ENCODE results near the gene BICRAL.

BICRAL gene

GRCh38 chr6:42831237-42831636 is 49.4 kb downstream of the BICRAL start:
- Histone ChIP-seq H3K4me3 (ENCODE audit: low read length in 2 of 2) (no peak overlapping the region), H4K91ac (ENCODE audit: low read depth, low read length, poor library complexity) (no peak overlapping the region), H3K18ac (ENCODE audit: low read length) (no peak overlapping the region), H3K27me3 (ENCODE audit: control insufficient read depth in 3 of 3, insufficient read depth in 3 of 3, low read depth in 1 of 3, low read length in 3 of 3) (no peaks in the 10 kb centered on the region), H3K4me2 (ENCODE audit: insufficient read depth, low read length, poor library complexity, severe bottlenecking) (no peak overlapping the region), H2BK5ac (ENCODE audit: low read length) (no peak overlapping the region), H4K8ac (ENCODE audit: low read depth, low read length) (no peak overlapping the region), H2BK12ac (ENCODE audit: low read length) (no peak overlapping the region), H3K27ac (replicated peaks; ENCODE audit: low read length) (no peak overlapping the region), H3K79me1 (ENCODE audit: low read depth, low read length) (peaks cover 2% of the 10 kb centered on the region), H3K14ac (ENCODE audit: low read length) (no peak overlapping the region), H3K4ac (ENCODE audit: low read length) (no peak overlapping the region), H3K9ac (ENCODE audit: low read depth, low read length, poor library complexity) (no peak overlapping the region), H2BK120ac (ENCODE audit: low read depth, low read length) (no peak overlapping the region), H2BK15ac (ENCODE audit: low read length) (no peak overlapping the region), H2AK5ac (ENCODE audit: low read depth, low read length) (no peak overlapping the region), H3K36me3 (replicated peaks in 1 of 2; ENCODE audit: control insufficient read depth in 2 of 2, insufficient read depth in 2 of 2, low read length in 2 of 2) (peaks cover 6 to 38% of the 10 kb centered on the region in 2 donors), H2AFZ (ENCODE audit: low read length) (no peak overlapping the region), H3K9me3 (replicated peaks in 1 of 2; ENCODE audit: control insufficient read depth in 2 of 2, insufficient read depth in 1 of 2, low read depth in 1 of 2, low read length in 2 of 2) (no peaks in the 10 kb centered on the region), H3K23ac (ENCODE audit: low read depth, low read length, poor library complexity) (no peak overlapping the region), H3K4me1 (ENCODE audit: control insufficient read depth in 2 of 2, insufficient read depth in 1 of 2, low read depth in 1 of 2, low read length in 2 of 2) (no peaks in the 10 kb centered on the region)
- WGBS, 2 donors (ENCODE audit: extremely low coverage in 2 of 2, insufficient read length in 2 of 2, insufficient replicate concordance in 1 of 2): no CpG with 5 or more reads among the region's 3 CpGs
- DNase-seq (ENCODE audit: low spot score): no peak

GRCh38 chr6:42834056-42834455 is 52.2 kb downstream of the BICRAL start:
- Histone ChIP-seq H4K91ac (ENCODE audit: low read depth, low read length, poor library complexity) (no peak overlapping the region), H2BK12ac (ENCODE audit: low read length) (no peak overlapping the region), H3K27me3 (ENCODE audit: control insufficient read depth in 3 of 3, insufficient read depth in 3 of 3, low read depth in 1 of 3, low read length in 3 of 3) (no peaks in the 10 kb centered on the region), H3K4me2 (ENCODE audit: insufficient read depth, low read length, poor library complexity, severe bottlenecking) (no peak overlapping the region), H3K79me1 (ENCODE audit: low read depth, low read length) (peaks cover 2% of the 10 kb centered on the region), H3K36me3 (replicated peaks in 1 of 2; ENCODE audit: control insufficient read depth in 2 of 2, insufficient read depth in 2 of 2, low read length in 2 of 2) (peaks cover 6 to 26% of the 10 kb centered on the region in 2 donors), H2BK120ac (ENCODE audit: low read depth, low read length) (no peak overlapping the region), H3K18ac (ENCODE audit: low read length) (no peak overlapping the region), H3K4me3 (ENCODE audit: low read length in 2 of 2) (no peak overlapping the region), H3K14ac (ENCODE audit: low read length) (no peak overlapping the region), H2AK5ac (ENCODE audit: low read depth, low read length) (no peak overlapping the region), H2AFZ (ENCODE audit: low read length) (no peak overlapping the region), H3K23ac (ENCODE audit: low read depth, low read length, poor library complexity) (no peak overlapping the region), H3K27ac (replicated peaks; ENCODE audit: low read length) (no peak overlapping the region), H3K9ac (ENCODE audit: low read depth, low read length, poor library complexity) (no peak overlapping the region), H2BK5ac (ENCODE audit: low read length) (no peak overlapping the region), H3K9me3 (replicated peaks in 1 of 2; ENCODE audit: control insufficient read depth in 2 of 2, insufficient read depth in 1 of 2, low read depth in 1 of 2, low read length in 2 of 2) (no peaks in the 10 kb centered on the region), H3K4me1 (ENCODE audit: control insufficient read depth in 2 of 2, insufficient read depth in 1 of 2, low read depth in 1 of 2, low read length in 2 of 2) (no peaks in the 10 kb centered on the region), H3K4ac (ENCODE audit: low read length) (no peak overlapping the region), H2BK15ac (ENCODE audit: low read length) (no peak overlapping the region), H4K8ac (ENCODE audit: low read depth, low read length) (no peak overlapping the region)
- DNase-seq (ENCODE audit: low spot score): no peak
- WGBS, 2 donors (ENCODE audit: extremely low coverage in 2 of 2, insufficient read length in 2 of 2, insufficient replicate concordance in 1 of 2): no CpG with 5 or more reads among the region's 5 CpGs

- peaks cover 0 to 3% of the 10 kb centered on the region in 2 donors for H3K4me1 ChIP-seq (ENCODE audit: control insufficient read depth in 2 of 2, insufficient read depth in 1 of 2, low read depth in 1 of 2, low read length in 2 of 2)
- no peak overlapping the region for H3K4ac ChIP-seq (ENCODE audit: low read length)
- H3K4me2 ChIP-seq (ENCODE audit: insufficient read depth, low read length, poor library complexity, severe bottlenecking): no peak overlapping the region
- no CpG with 5 or more reads among the region's 6 CpGs for WGBS, 2 donors (ENCODE audit: extremely low coverage in 2 of 2, insufficient read length in 2 of 2, insufficient replicate concordance in 1 of 2)
- H3K27ac ChIP-seq (replicated peaks; ENCODE audit: low read length): no peak overlapping the region
- DNase-seq (ENCODE audit: low spot score): no peak
- H2AFZ ChIP-seq (ENCODE audit: low read length): no peak overlapping the region
- H2BK5ac ChIP-seq (ENCODE audit: low read length): no peak overlapping the region
- H4K8ac ChIP-seq (ENCODE audit: low read depth, low read length): no peak overlapping the region
- peaks cover 0 to 3% of the 10 kb centered on the region in 2 donors for H3K36me3 ChIP-seq (replicated peaks in 1 of 2; ENCODE audit: control insufficient read depth in 2 of 2, insufficient read depth in 2 of 2, low read length in 2 of 2)
- H3K9me3 ChIP-seq (replicated peaks in 1 of 2; ENCODE audit: control insufficient read depth in 2 of 2, insufficient read depth in 1 of 2, low read depth in 1 of 2, low read length in 2 of 2): no peaks in the 10 kb centered on the region
- no peaks in the 10 kb centered on the region for H3K79me1 ChIP-seq (ENCODE audit: low read depth, low read length)
- no peak overlapping the region for H3K9ac ChIP-seq (ENCODE audit: low read depth, low read length, poor library complexity)
- H3K27me3 ChIP-seq (ENCODE audit: control insufficient read depth in 3 of 3, insufficient read depth in 3 of 3, low read depth in 1 of 3, low read length in 3 of 3): no peaks in the 10 kb centered on the region
- H3K4me3 ChIP-seq (ENCODE audit: low read length in 2 of 2): no peak overlapping the region
- H3K14ac ChIP-seq (ENCODE audit: low read length): no peak overlapping the region
- no peak overlapping the region for H2BK12ac ChIP-seq (ENCODE audit: low read length)
- H2AK5ac ChIP-seq (ENCODE audit: low read depth, low read length): no peak overlapping the region
- no peak overlapping the region for H3K18ac ChIP-seq (ENCODE audit: low read length)
- H3K23ac ChIP-seq (ENCODE audit: low read depth, low read length, poor library complexity): no peak overlapping the region
- H2BK120ac ChIP-seq (ENCODE audit: low read depth, low read length): no peak overlapping the region
- no peak overlapping the region for H2BK15ac ChIP-seq (ENCODE audit: low read length)
- no peak overlapping the region for H4K91ac ChIP-seq (ENCODE audit: low read depth, low read length, poor library complexity)
Measured at GRCh38 chr6:42841844-42842584, 60.2 kb downstream of the BICRAL start.

GRCh38 chr6:42845327-42845694 is 63.5 kb downstream of the BICRAL start:
- no peak overlapping the region for H2AFZ ChIP-seq (ENCODE audit: low read length)
- H3K9ac ChIP-seq (ENCODE audit: low read depth, low read length, poor library complexity): no peak overlapping the region
- peaks cover 0 to 3% of the 10 kb centered on the region in 2 donors for H3K4me1 ChIP-seq (ENCODE audit: control insufficient read depth in 2 of 2, insufficient read depth in 1 of 2, low read depth in 1 of 2, low read length in 2 of 2)
- WGBS, 2 donors (ENCODE audit: extremely low coverage in 2 of 2, insufficient read length in 2 of 2, insufficient replicate concordance in 1 of 2): no CpG with 5 or more reads among the region's 6 CpGs
- DNase-seq (ENCODE audit: low spot score): no peak
- H2AK5ac ChIP-seq (ENCODE audit: low read depth, low read length): no peak overlapping the region
- H3K36me3 ChIP-seq (replicated peaks in 1 of 2; ENCODE audit: control insufficient read depth in 2 of 2, insufficient read depth in 2 of 2, low read length in 2 of 2): peaks cover 0 to 3% of the 10 kb centered on the region in 2 donors
- no peak overlapping the region for H4K8ac ChIP-seq (ENCODE audit: low read depth, low read length)
- H3K4ac ChIP-seq (ENCODE audit: low read length): no peak overlapping the region
- H2BK5ac ChIP-seq (ENCODE audit: low read length): no peak overlapping the region
- H2BK12ac ChIP-seq (ENCODE audit: low read length): no peak overlapping the region
- H3K9me3 ChIP-seq (replicated peaks in 1 of 2; ENCODE audit: control insufficient read depth in 2 of 2, insufficient read depth in 1 of 2, low read depth in 1 of 2, low read length in 2 of 2): no peaks in the 10 kb centered on the region
- no peak overlapping the region for H4K91ac ChIP-seq (ENCODE audit: low read depth, low read length, poor library complexity)
- H3K14ac ChIP-seq (ENCODE audit: low read length): no peak overlapping the region
- no peaks in the 10 kb centered on the region for H3K27me3 ChIP-seq (ENCODE audit: control insufficient read depth in 3 of 3, insufficient read depth in 3 of 3, low read depth in 1 of 3, low read length in 3 of 3)
- H3K79me1 ChIP-seq (ENCODE audit: low read depth, low read length): no peaks in the 10 kb centered on the region
- no peak overlapping the region for H3K18ac ChIP-seq (ENCODE audit: low read length)
- no peak overlapping the region for H3K4me3 ChIP-seq (ENCODE audit: low read length in 2 of 2)
- no peak overlapping the region for H3K23ac ChIP-seq (ENCODE audit: low read depth, low read length, poor library complexity)
- H2BK120ac ChIP-seq (ENCODE audit: low read depth, low read length): no peak overlapping the region
- no peak overlapping the region for H2BK15ac ChIP-seq (ENCODE audit: low read length)
- H3K4me2 ChIP-seq (ENCODE audit: insufficient read depth, low read length, poor library complexity, severe bottlenecking): no peak overlapping the region
- H3K27ac ChIP-seq (replicated peaks; ENCODE audit: low read length): no peak overlapping the region

All from neuronal stem cell (in vitro differentiated cells).